Large intestine (tissue), 3 donors: ENCODE results near the gene UBD. TPM values are rescaled to one million over a fixed set of nuclear protein-coding genes. Genes with fewer than 3 reads are reported as not detected.

Experiments
- DNase-seq, 2 donors: peaks; one replicate each; pipeline versions ENCODE4 v3.0.0 to v3.0.0-alpha.2; 2013
- H3K27ac ChIP-seq: one replicate; pipeline ENCODE4 v1.5.1; 2013; ENCODE audit warnings: low read length
- H3K27me3 ChIP-seq: 2 replicates; pipeline ENCODE4 v1.6.1; 2013; ENCODE audit warnings: low read length; ENCODE audit not compliant: control insufficient read depth, insufficient read depth
- H3K36me3 ChIP-seq: 2 replicates; pipeline ENCODE4 v1.6.1; 2013; ENCODE audit warnings: low read length; ENCODE audit not compliant: control insufficient read depth, insufficient read depth
- H3K4me1 ChIP-seq: one replicate; pipeline ENCODE4 v1.6.1; 2013; ENCODE audit warnings: low read length; ENCODE audit not compliant: control insufficient read depth, insufficient read depth
- H3K4me3 ChIP-seq: one replicate; pipeline ENCODE4 v1.5.1; 2013; ENCODE audit warnings: low read length
- H3K9me3 ChIP-seq: one replicate; pipeline ENCODE4 v1.6.1; 2013; ENCODE audit warnings: mild to moderate bottlenecking, low read depth, low read length, moderate library complexity; ENCODE audit not compliant: control insufficient read depth
- WGBS: methylation state at CpG from one replicate; pipeline ENCODE4 v1.1.5; 2013; ENCODE audit warnings: low lambda C conversion rate; ENCODE audit not compliant: insufficient coverage; 5-methylcytosine and 5-hydroxymethylcytosine counted together
- polyA plus RNA-seq: library from polyadenylated mRNA; unstranded; fragments of 120-200 nt; gene quantifications from one replicate; pipeline ENCODE4 v1.2.1, GENCODE V29; 2013

UBD gene
- polyA plus RNA-seq, 1 donor: 8.1 TPM

- WGBS: no CpG with 5 or more reads among the region's 2 CpGs
- H3K9me3 ChIP-seq: no peaks in the 10 kb centered on the region
- H3K36me3 ChIP-seq: no peaks in the 10 kb centered on the region
- H3K27me3 ChIP-seq: no peaks in the 10 kb centered on the region
- no peak overlapping the region for H3K27ac ChIP-seq
- no peak overlapping the region for H3K4me3 ChIP-seq
- DNase-seq: no peak
- no peaks in the 10 kb centered on the region for H3K4me1 ChIP-seq
These were observed 27.1 kb downstream of the UBD start for GRCh38 chr6:29532320-29532951.

- no peak overlapping the region for H3K4me3 ChIP-seq
- no peaks in the 10 kb centered on the region for H3K9me3 ChIP-seq
- DNase-seq: no peak
- H3K36me3 ChIP-seq: no peaks in the 10 kb centered on the region
- no peaks in the 10 kb centered on the region for H3K27me3 ChIP-seq
- no peaks in the 10 kb centered on the region for H3K4me1 ChIP-seq
- WGBS: no CpG with 5 or more reads among the region's 3 CpGs
- no peak overlapping the region for H3K27ac ChIP-seq
These were observed 27.9 kb downstream of the UBD start for GRCh38 chr6:29531668-29532067.

- H3K4me1 ChIP-seq: no peaks in the 10 kb centered on the region
- H3K9me3 ChIP-seq: no peaks in the 10 kb centered on the region
- H3K4me3 ChIP-seq: no peak overlapping the region
- H3K36me3 ChIP-seq: no peaks in the 10 kb centered on the region
- no peak for DNase-seq
- H3K27ac ChIP-seq: no peak overlapping the region
- no peaks in the 10 kb centered on the region for H3K27me3 ChIP-seq
- WGBS: no CpG with 5 or more reads among the region's 2 CpGs
These were observed 28.7 kb downstream of the UBD start for GRCh38 chr6:29530671-29531310.

GRCh38 chr6:29529956-29530355 is 29.6 kb downstream of the UBD start:
- Histone ChIP-seq H3K27me3 (no peaks in the 10 kb centered on the region), H3K27ac (no peak overlapping the region), H3K4me1 (no peaks in the 10 kb centered on the region), H3K4me3 (no peak overlapping the region), H3K9me3 (no peaks in the 10 kb centered on the region), H3K36me3 (no peaks in the 10 kb centered on the region)
- WGBS: no CpG with 5 or more reads among the region's 3 CpGs
- no peak for DNase-seq

- no CpG with 5 or more reads among the region's 2 CpGs for WGBS
- H3K9me3 ChIP-seq: no peaks in the 10 kb centered on the region
- H3K27ac ChIP-seq: no peak overlapping the region
- no peak for DNase-seq
- H3K4me1 ChIP-seq: no peaks in the 10 kb centered on the region
- no peaks in the 10 kb centered on the region for H3K27me3 ChIP-seq
- no peaks in the 10 kb centered on the region for H3K36me3 ChIP-seq
- no peak overlapping the region for H3K4me3 ChIP-seq
These were observed 30.5 kb downstream of the UBD start for GRCh38 chr6:29528988-29529560.

DNA sequence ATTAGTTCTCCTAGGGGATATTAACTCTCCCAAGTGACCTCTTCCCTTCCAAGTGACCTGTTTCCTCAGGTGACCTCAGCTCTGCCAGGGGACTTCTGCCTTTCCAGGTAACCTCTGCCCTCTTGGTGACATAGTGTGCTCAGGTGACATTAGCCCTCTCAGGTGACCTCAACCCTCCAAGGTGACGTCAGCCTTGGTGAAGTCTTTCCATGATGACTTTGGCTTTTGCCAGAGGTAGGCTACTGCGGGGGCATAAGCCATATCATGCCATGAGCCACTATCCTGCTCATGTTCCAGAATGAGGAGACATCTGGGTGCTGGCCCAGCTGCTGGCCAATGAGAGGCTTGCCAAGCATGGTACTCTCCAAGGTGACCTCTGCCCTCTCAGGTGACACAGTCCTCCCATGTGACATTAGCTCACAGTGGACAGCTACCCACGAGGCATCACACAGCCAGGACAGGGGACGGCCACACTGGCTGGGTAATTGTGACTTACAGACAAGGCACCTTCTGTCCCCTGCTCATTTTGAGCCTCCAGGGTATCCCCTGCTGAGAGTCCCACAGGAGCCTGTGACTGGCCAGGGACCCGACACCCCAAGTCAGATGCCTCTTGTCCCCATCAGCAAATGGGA is 31.1 kb downstream of the UBD start:
- Histone ChIP-seq H3K36me3 (no peaks in the 10 kb centered on the region), H3K27ac (no peak overlapping the region), H3K27me3 (no peaks in the 10 kb centered on the region), H3K4me1 (no peaks in the 10 kb centered on the region), H3K9me3 (no peaks in the 10 kb centered on the region), H3K4me3 (no peak overlapping the region)
- no CpG with 5 or more reads among the region's 5 CpGs for WGBS
- DNase-seq: no peak

- H3K36me3 ChIP-seq: no peaks in the 10 kb centered on the region
- no peak overlapping the region for H3K4me3 ChIP-seq
- no peak for DNase-seq
- no peaks in the 10 kb centered on the region for H3K9me3 ChIP-seq
- WGBS: no CpG with 5 or more reads among the region's 2 CpGs
- H3K27ac ChIP-seq: no peak overlapping the region
- no peaks in the 10 kb centered on the region for H3K27me3 ChIP-seq
- H3K4me1 ChIP-seq: no peaks in the 10 kb centered on the region
These were observed 32.0 kb downstream of the UBD start for GRCh38 chr6:29527564-29527963.

- no CpG with 5 or more reads among the region's 1 CpG for WGBS
- H3K4me3 ChIP-seq: no peak overlapping the region
These were observed 32.4 kb downstream of the UBD start for GRCh38 chr6:29527126-29527525.

GRCh38 chr6:29525311-29525639 is 34.3 kb downstream of the UBD start:
- no peak for DNase-seq
- no peak overlapping the region for H3K27ac ChIP-seq

More at GRCh38 chr6:29527126-29527525, 32.4 kb downstream of the UBD start:
- H3K36me3 ChIP-seq: no peaks in the 10 kb centered on the region
- DNase-seq: no peak
- H3K27ac ChIP-seq: no peak overlapping the region
- no peaks in the 10 kb centered on the region for H3K4me1 ChIP-seq
- H3K9me3 ChIP-seq: no peaks in the 10 kb centered on the region
- H3K27me3 ChIP-seq: no peaks in the 10 kb centered on the region

DNA sequence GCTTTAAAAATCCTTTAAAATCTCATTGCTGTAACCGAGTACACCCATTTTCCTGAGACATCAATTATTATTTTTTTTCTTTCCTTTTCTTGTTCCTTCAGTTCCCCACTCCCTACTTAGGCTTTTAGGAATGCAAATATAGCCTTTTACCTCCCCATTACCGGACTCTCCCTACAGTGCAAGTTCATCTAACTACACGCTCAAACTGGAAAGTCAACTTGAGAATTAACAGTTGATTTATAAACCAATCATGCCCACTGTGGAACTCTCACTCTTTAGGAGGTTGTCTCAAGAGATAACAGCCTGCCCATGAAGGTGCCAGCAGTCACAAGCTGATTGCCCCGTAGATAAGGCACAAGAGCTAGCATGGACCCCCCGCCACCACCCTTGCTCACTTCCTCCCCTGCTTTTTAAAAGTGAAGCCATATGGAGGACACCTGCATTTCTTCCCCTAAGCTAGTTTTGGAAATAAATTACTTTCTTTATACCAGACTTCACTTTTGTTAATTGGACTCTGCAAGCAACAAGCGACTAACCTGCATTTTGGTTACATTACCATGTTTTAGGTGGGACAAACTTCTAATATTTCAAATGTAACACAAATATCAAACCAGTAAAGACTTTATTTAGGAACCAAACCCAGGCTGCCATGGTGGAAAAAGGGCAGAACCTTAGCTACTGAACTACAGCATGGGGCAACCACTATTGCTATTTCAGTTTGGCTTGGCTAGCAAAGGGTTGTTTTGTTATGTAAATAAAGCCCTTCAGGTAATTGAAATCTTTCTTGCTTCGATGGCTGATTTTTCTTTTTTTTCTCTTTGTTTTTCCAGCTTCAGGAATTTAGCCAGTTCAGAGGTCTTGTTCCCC is 34.9 kb downstream of the UBD start:
- no peak overlapping the region for H3K27ac ChIP-seq
- no peak for DNase-seq
- WGBS: 68% methylated on average over 3 of the region's 7 CpGs
- no peaks in the 10 kb centered on the region for H3K9me3 ChIP-seq
- H3K4me1 ChIP-seq: no peaks in the 10 kb centered on the region
- no peaks in the 10 kb centered on the region for H3K27me3 ChIP-seq
- H3K4me3 ChIP-seq: no peak overlapping the region
- no peaks in the 10 kb centered on the region for H3K36me3 ChIP-seq

More at GRCh38 chr6:29525311-29525639, 34.3 kb downstream of the UBD start:
- H3K9me3 ChIP-seq: no peaks in the 10 kb centered on the region
- H3K27me3 ChIP-seq: no peaks in the 10 kb centered on the region
- H3K36me3 ChIP-seq: no peaks in the 10 kb centered on the region
- H3K4me1 ChIP-seq: no peaks in the 10 kb centered on the region
- 45% methylated on average over 1 of the region's 1 CpG for WGBS
- no peak overlapping the region for H3K4me3 ChIP-seq
